Transverse colon (tissue), 4 donors: Measurements from ENCODE around the gene TNFSF8. TPM values are rescaled to one million over a fixed set of nuclear protein-coding genes. Genes with fewer than 3 reads are reported as not detected.

Experiments
- DNase-seq: peaks from one replicate; pipeline ENCODE4 v3.0.0-alpha.2; 2019
- H3K27ac ChIP-seq, 4 donors: fragments of 200-600 bp; sonication (generic); 2 replicates each; pipeline ENCODE4 v1.5.1; 2016 to 2018; ENCODE audit warnings: inconsistent platforms in 4 of 4
- H3K27me3 ChIP-seq: fragments of 200-600 bp; sonication (generic); 2 replicates; pipeline ENCODE4 v1.5.1; 2017; ENCODE audit warnings: inconsistent platforms
- H3K36me3 ChIP-seq, 4 donors: fragments of 200-600 bp; sonication (generic); 2 replicates each; pipeline ENCODE4 v1.5.1; 2017 to 2019; ENCODE audit warnings: inconsistent platforms in 4 of 4
- H3K4me1 ChIP-seq, 4 donors: fragments of 200-600 bp; sonication (generic); 2 replicates each; pipeline ENCODE4 v1.5.1; 2017 to 2020; ENCODE audit warnings: inconsistent platforms in 4 of 4
- H3K4me3 ChIP-seq, 4 donors: fragments of 200-600 bp; sonication (generic); 1 replicate in 1 of 4; 2 replicates in 3 of 4; pipeline versions ENCODE4 v1.5.1 to v1.6.1; 2017 to 2019; ENCODE audit warnings: inconsistent platforms in 4 of 4
- H3K9me3 ChIP-seq, 2 donors: fragments of 200-600 bp; sonication (generic); 2 replicates each; pipeline ENCODE4 v1.5.1; 2017 to 2019; ENCODE audit warnings: inconsistent platforms in 2 of 2
- EP300 ChIP-seq: sonication (generic); formaldehyde crosslinking; IDR thresholded peaks from one replicate; pipeline ENCODE4 v1.6.1; 2017; ENCODE audit warnings: antibody characterized with exemption, low read depth
- POLR2A ChIP-seq: fragments of 450-650 bp; IDR thresholded peaks from one replicate; pipeline ENCODE4 v1.6.1; 2016; ENCODE audit warnings: antibody characterized with exemption, mild to moderate bottlenecking, moderate library complexity
- POLR2AphosphoS5 ChIP-seq, 3 donors: sonication (generic); formaldehyde crosslinking; IDR thresholded peaks; one replicate each; pipeline ENCODE4 v1.6.1; 2016; ENCODE audit warnings: antibody characterized with exemption in 3 of 3
- WGBS, 2 donors: methylation state at CpG; one replicate each; pipeline ENCODE4 v1.1.5; 2018; ENCODE audit warnings: low coverage in 1 of 2; 5-methylcytosine and 5-hydroxymethylcytosine counted together
- in situ Hi-C, 4 donors: fragments of 200-750 bp; cut with MboI; loops; one replicate each; pipeline versions ENCODE4 v1.15.0 to v1.15.1; 2017; ENCODE audit warnings: low sequenced_read_pairs in 3 of 4, low pct_ligation_motif_present in 1 of 4, low pct_unique_long_range_greater_than_20kb in 1 of 4
- intact Hi-C: fragments of 100-400 bp; cut with DNase I; formaldehyde crosslinking; loops from one replicate; pipeline ENCODE4 v1.15.1; 2023; ENCODE audit warnings: low total_unique reads
- total RNA-seq, 4 donors: library from RNA; depleted of rRNA; stranded (reverse); fragments of >200 nt; gene quantifications; one replicate each; pipeline ENCODE4 v1.1.0, GENCODE V29; 2016
- TF ChIP-seq, protein P1 (sequence below), 5 experiments: fragments of 200-600 bp in 3 of 5; fragments of 450-650 bp in 2 of 5; sonication (generic) in 3 of 5; IDR thresholded peaks; 1 replicate in 2 of 5; 2 replicates in 3 of 5; pipeline ENCODE4 v1.5.1; 2016 to 2017; ENCODE audit warnings: antibody characterized with exemption in 5 of 5, inconsistent platforms in 3 of 5, mild to moderate bottlenecking in 2 of 5, moderate library complexity in 1 of 5

Gene TNFSF8
- total RNA-seq, 4 donors from 2014 or later: 1.2 to 5.2 TPM; not detected in 2

DNA sequence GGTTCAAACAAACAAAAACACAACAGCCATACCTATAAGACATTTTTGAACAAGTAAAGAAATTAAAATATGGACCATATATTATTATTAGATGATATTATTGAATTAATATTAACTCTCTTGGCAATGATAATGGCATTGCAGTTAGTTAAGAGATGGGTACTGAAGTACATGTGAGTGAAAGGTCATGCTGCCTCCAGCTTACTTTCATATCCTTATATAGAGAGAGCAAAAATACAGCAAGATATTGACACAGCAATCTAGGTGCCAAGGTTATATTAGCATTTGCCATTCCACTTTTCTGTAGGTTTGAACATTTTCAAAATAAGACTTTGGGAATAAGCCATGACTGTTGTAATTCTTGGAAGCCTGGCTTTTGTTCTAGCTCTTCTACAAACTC, 6.1 kb downstream of the TNFSF8 start:
- Histone ChIP-seq H3K9me3 (no peaks in the 10 kb centered on the region), H3K4me1 (no peaks in the 10 kb centered on the region), H3K36me3 (no peaks in the 10 kb centered on the region), H3K4me3 (no peak overlapping the region), H3K27ac (no peak overlapping the region), H3K27me3 (no peaks in the 10 kb centered on the region)
- DNase-seq: no peak
- no peak for TF ChIP-seq POLR2A
- TF ChIP-seq POLR2AphosphoS5 (IDR thresholded peaks at IDR 0.05): no peak
- no peak for TF ChIP-seq EP300
- TF ChIP-seq, protein P1, sequence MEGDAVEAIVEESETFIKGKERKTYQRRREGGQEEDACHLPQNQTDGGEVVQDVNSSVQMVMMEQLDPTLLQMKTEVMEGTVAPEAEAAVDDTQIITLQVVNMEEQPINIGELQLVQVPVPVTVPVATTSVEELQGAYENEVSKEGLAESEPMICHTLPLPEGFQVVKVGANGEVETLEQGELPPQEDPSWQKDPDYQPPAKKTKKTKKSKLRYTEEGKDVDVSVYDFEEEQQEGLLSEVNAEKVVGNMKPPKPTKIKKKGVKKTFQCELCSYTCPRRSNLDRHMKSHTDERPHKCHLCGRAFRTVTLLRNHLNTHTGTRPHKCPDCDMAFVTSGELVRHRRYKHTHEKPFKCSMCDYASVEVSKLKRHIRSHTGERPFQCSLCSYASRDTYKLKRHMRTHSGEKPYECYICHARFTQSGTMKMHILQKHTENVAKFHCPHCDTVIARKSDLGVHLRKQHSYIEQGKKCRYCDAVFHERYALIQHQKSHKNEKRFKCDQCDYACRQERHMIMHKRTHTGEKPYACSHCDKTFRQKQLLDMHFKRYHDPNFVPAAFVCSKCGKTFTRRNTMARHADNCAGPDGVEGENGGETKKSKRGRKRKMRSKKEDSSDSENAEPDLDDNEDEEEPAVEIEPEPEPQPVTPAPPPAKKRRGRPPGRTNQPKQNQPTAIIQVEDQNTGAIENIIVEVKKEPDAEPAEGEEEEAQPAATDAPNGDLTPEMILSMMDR (IDR thresholded peaks at IDR 0.05): no peak
- intact Hi-C loops: no loop called here
- in situ Hi-C loops: no loop called here

DNA sequence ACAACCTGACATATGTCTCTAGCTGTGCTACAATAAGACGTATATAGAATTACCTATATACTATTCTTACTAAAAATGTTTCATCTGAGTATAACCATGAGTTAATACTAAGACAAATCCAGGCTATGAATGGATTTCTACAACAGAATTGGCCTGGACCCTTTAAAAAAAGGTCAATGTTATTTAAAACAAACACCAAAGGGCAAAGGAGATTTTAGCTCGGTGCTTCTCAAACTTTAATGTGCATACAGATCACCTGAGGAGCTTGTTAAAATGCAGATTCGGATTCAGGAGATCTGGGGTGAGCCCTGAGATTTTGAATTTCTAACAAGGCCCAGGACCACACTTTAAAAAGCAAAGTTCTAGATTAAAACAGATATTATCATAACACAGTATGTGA, 6.5 kb downstream of the TNFSF8 start:
- Histone ChIP-seq H3K27ac (no peak overlapping the region), H3K27me3 (no peaks in the 10 kb centered on the region), H3K4me1 (no peaks in the 10 kb centered on the region), H3K9me3 (no peaks in the 10 kb centered on the region), H3K4me3 (no peak overlapping the region), H3K36me3 (no peaks in the 10 kb centered on the region)
- DNase-seq: no peak
- in situ Hi-C loops: no loop called here
- TF ChIP-seq, protein P1 (IDR thresholded peaks at IDR 0.05): no peak
- TF ChIP-seq POLR2A (no peak), POLR2AphosphoS5 (IDR thresholded peaks at IDR 0.05) (no peak), EP300 (no peak)
- 79 to 84% methylated on average over 3 of the region's 3 CpGs for WGBS, 2 donors
- intact Hi-C loops: no loop called here

DNA sequence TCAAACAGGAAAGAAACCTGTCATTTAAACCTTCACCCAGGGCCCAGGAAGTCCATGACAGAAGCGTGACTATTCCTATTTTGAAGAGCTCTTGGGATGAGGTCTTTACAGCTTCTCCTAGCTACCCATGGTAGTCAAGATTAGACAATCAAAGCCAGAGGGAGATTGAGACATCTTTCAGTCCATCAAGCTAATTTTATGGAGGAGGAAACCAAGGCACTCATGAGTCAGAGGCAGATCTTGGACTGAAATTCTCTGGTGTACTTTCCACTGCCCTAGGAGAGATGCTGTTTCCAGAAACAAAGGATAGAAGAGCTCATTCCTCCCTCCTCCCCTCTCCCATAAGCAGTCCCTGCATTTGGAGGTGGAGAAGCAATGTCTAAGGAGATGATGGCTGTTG, 9.2 kb downstream of the TNFSF8 start:
- no peak for DNase-seq
- WGBS, 2 donors: 83 to 91% methylated on average over 1 of the region's 1 CpG
- H3K4me3 ChIP-seq: no peak overlapping the region
- H3K27me3 ChIP-seq: no peaks in the 10 kb centered on the region
- no peaks in the 10 kb centered on the region for H3K36me3 ChIP-seq
- no peak overlapping the region for H3K27ac ChIP-seq
- TF ChIP-seq POLR2A: no peak
- TF ChIP-seq, protein P1 (IDR thresholded peaks at IDR 0.05): no peak
- TF ChIP-seq POLR2AphosphoS5 (IDR thresholded peaks at IDR 0.05): no peak
- TF ChIP-seq EP300: no peak
- intact Hi-C loops: no loop called here
- in situ Hi-C loops: no loop called here
- no peaks in the 10 kb centered on the region for H3K9me3 ChIP-seq
- H3K4me1 ChIP-seq: no peaks in the 10 kb centered on the region

DNA sequence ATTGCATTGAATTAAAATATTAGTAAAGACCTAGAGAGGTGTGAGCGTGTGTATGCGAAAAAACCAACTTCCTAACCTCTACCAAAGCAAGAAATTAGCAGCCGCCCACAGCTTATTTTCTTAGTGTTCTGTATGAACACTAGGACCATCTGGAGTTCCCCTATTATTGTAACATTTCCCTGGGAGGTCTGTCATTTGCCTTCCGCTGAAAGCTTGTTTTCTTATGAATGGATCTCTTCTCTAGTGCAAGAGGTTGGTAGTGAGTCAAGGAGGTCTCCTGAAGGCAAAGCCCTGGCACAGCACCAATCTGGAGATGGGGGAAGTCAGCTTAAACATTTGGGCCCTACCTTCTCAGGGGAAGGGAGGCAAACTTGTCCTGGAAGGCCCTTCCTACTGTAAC, 10.8 kb downstream of the TNFSF8 start:
- Histone ChIP-seq H3K9me3 (no peaks in the 10 kb centered on the region), H3K27ac (no peak overlapping the region), H3K36me3 (no peaks in the 10 kb centered on the region), H3K4me3 (no peak overlapping the region), H3K27me3 (no peaks in the 10 kb centered on the region), H3K4me1 (no peaks in the 10 kb centered on the region)
- intact Hi-C loops (no loop called here), in situ Hi-C loops (loop anchor here in 1 of 4 donors (10.0 kb wide), 1 partner anchor 235 kb away; the partner anchor contains the start of gene TEX48)
- WGBS, 2 donors: 77 to 79% methylated on average over 4 of the region's 4 CpGs
- DNase-seq: no peak
- no peak for TF ChIP-seq EP300
- TF ChIP-seq POLR2AphosphoS5 (IDR thresholded peaks at IDR 0.05): no peak
- no peak for TF ChIP-seq POLR2A
- TF ChIP-seq, protein P1 (IDR thresholded peaks at IDR 0.05): no peak
